Anterior cingulate cortex (tissue), 58 donors: Measurements from ENCODE around the gene DIDO1.

ENCODE experiments used
- DNase-seq, 58 donors: peaks; one replicate each; lab custom pipeline; 2025; lab: John Stamatoyannopoulos, UW

The DIDO1 gene

DNA sequence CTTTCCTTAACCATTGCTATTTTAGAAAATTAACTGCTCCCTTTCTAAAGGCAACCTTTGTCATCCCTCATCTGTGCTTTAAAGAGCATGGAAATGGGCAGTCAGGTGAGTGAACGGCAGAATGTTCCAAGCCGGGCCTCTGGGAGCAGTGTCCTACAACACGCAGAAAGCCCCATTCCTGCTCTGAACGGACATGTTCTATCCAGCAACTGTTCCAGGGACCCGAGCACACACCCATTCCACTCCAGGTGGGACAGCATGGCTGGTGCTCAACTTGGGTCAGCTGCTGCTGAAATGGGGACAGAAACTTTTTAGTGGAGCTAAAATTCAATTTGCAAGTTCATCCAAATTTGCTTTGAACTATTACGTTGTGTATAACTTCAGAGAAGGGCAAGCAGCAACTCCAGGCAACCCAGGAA lies 26.7 kb downstream of the DIDO1 start:
- DNase-seq: peak in 3 of 58 donors; percentile 14 to 34 (median 29)

DNA sequence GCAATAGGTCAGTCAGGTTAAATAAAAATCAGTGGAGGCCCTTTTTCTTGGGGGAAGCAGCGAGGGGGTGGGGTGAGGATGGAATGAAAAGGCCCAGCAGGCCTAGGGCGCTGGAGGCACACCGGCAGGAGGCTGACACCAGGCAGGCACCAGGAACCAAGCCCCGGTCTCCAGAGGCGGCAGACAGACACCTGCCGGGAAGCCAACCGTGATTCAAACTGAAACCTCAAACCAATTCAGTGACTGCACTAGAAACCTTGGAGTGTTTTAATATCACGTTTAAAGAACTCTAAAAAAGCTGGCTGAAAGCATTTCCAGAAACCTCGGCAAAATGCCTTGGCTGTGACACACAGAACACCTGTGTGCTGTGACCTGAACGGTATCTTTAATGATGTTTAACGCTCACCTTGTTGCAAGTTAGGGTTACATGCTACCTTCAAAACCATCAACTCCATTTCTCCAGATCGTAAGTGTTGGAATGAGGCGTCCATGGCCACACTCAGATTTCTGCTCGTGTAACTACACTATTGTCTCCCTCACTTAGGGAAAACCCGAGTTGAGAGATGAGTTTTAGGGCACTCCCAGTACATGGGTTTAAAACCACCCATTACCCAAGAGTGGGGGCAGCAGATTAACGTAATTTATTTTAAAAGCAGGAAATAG lies 27.2 kb downstream of the DIDO1 start:
- DNase-seq: no peak

GRCh38 chr20:62898093-62898964 lies 28.0 kb downstream of the DIDO1 start:
- DNase-seq: peak in 7 of 58 donors; percentile 7 to 30 (median 20)

DNA sequence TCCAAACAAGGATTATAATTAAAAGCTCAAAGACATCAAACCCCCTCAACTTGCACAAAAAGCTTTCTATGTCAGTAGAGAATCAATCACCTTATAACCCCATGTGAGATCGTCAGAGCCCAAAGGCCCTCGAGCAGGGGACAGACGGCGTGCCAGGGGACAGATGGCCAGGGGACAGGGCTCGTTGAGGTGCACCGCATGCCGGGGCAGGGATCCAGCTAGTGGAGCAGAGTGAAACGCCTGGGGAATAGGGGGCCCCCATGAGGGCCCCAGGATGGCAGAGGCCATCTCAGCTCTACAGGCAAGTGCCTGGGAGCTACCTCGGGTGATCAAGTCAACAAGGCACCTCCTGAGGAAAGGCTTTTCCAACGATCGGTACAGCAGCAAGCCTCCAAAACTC lies 28.6 kb downstream of the DIDO1 start:
- DNase-seq: no peak

- DNase-seq: no peak
These were observed 29.8 kb downstream of the DIDO1 start for GRCh38 chr20:62896526-62896925.

DNA sequence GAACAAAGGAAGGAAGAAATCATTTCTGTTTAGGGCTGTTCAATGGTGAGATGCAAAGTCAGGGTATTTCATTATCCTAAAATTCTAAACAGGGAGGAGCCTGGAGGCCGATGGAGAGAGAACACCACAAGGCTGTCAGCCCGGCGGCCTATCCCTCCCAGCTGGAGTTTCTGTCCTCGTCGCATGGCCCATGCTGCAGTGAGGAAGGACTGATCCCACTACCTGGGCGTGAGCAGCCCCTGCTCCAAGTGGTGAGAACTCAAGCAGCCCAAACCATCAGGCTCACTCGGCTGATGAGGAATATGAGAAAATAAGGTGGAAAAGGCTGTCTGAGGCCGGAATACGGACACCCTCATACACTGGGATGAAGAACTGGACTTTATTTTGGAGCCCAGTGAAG lies 30.8 kb downstream of the DIDO1 start:
- no peak for DNase-seq

DNA sequence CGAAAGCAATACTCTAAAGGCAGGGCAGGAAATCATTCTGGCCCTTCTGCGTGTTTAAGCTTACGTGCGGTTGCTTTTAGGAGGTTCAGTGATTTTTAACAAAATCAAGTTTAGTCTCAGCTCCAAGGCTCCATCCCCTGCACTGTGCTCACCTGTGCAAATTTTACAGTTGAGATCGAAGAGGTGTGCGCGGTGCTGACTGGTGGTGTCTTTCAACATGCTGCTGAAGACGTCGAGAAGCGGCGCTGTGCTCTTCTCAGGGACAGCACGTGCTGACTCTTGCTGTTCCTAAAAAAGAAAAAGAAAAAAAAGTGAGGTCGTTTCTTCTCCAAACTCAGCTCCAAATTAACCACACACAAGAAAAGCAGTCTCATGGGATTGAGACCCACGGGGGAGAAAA lies 32.0 kb downstream of the DIDO1 start:
- no peak for DNase-seq

- DNase-seq: no peak
These were observed 32.6 kb downstream of the DIDO1 start for GRCh38 chr20:62893700-62894099.

GRCh38 chr20:62892348-62893304 lies 33.7 kb downstream of the DIDO1 start:
- DNase-seq: no peak

GRCh38 chr20:62891111-62891510 lies 35.2 kb downstream of the DIDO1 start:
- no peak for DNase-seq

DNA sequence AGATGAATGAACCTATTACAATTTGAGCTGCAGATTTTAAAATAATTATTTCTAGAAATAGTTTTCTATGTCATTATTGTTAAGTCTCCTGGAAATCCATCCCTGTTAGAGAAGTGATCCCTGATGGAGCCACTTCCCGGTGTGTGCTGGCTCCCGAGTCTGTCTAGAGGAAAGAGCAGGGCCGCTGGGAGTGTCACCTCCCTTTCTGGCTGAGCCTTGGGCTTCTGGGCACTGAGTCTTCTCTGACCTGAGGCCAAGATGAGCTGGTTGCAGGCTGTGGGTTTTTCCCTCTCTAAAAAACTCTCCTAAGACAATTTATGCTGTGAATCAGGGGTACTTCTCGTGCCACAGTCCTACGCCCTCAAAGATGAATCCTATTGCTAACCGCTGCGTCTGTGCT lies 35.9 kb downstream of the DIDO1 start:
- no peak for DNase-seq

GRCh38 chr20:62889871-62890270 lies 36.4 kb downstream of the DIDO1 start:
- DNase-seq: no peak

- DNase-seq: no peak
These were observed 36.9 kb downstream of the DIDO1 start for GRCh38 chr20:62889411-62889810.

- no peak for DNase-seq
These were observed 37.4 kb downstream of the DIDO1 start for GRCh38 chr20:62888910-62889309.

DNA sequence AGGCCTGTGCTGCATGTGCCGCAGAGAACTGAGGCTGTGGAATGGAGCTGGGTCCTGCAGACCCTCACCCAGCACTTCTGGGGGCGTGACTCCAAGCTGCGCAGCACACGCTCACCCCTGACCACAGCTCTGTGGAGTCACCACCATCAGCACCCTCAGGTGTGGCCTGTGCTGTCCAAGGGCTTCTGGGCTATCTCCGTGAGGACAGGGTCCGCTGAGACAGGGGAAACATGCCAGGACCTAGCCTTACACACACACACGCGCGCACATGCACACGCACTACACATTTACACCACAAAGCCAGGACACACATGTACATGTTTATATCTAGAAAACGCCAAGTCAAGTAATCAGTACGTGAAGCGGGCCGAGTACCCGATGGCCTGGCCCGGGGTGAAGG lies 37.9 kb downstream of the DIDO1 start:
- no peak for DNase-seq

DNA sequence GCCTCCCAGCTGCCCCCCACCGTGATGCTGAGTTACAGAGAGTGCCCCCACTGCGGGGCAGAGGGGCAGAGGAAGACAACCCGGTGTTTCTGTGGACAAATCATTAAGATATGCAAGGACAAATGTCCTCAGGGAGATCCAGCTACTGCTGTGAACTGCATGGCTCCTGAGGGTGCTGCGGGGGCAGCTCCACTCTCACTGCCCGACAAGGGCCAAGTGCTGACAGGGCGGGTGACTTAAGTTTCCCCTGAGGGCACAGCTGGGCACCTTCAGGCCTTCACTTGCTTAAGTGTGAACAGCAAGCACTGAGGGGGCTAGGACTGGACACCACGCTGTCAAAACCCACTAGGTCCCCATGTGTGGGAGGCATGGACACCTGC lies 38.5 kb downstream of the DIDO1 start:
- DNase-seq: no peak

DNA sequence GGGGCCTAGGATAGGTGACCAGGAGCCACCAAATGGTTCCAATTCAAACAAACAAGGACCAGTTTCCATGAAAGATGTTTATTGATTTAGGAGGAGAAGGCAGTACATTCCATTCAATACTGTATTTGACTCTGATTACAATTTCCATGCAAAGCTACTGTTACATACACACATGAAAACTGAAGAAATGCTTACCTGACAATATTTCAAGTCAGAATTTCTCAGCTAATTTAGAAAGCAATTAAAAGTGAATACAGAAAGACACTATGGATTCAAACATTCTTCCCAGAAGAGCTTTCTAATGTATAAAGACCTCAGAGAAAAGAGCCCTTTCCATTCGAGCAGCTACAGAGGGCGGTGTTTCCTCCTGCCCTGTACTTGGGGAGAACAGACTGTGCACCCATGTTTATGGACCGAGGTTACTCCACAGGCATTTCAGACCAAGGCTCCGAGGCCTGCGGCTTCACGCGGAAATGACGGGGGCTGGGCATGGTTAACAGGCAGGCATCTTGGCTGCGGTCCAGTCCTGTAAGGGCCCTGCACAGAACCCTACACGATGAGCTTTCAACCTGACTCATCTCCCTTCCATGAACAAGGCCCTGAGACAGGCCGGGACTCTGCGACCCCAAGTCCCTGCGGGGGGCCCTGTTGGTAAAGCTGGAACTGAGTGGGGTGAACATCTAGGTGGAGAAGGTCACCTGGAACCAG lies 39.0 kb downstream of the DIDO1 start:
- DNase-seq: peak in 1 of 58 donors; percentile 51

GRCh38 chr20:62886709-62887058 lies 39.6 kb downstream of the DIDO1 start:
- no peak for DNase-seq

DNA sequence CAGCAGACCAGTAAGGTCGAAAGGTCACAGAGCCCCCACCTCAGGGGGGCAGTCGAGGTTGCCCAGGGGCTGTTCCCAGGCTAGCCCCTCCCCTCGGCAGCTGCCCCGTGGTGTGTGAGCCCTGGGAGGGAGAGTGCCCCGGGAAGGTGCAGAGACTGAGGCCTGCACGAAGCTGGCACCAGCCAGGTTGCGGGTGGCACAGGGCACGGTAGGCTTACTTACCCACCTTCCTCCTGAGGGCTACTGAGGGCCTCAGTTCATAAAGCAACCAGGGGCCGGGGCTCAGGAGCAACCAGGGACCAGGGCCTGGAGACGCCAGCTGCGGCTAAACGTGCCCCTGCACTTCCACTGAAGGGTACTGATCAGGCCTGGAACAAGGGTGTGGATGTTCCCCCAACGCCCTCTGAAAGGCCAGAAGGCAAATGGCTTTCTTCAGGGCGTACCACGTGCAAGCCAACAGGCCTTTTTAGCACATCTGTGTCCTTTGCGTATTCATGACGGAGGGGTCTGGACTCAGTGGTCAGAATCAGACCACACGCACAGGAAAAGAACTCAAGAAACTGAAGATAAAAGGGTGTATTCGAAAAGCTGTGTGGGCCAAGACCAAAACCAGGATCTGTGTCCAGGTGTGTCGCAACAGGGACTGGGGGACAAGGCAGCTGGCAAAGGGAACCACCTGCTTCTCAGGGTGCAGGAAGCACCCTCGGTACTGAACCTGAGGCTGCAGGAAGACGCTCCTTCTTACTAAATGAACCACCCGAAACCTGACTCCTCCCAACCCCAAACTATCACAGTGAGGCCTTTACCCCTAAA lies 40.2 kb downstream of the DIDO1 start:
- DNase-seq: no peak
